ENCODE results near the gene CCDC57. TPM values are rescaled to one million over a fixed set of nuclear protein-coding genes. Genes with fewer than 3 reads are reported as not detected.
A peak's percentile ranks its signal among the peaks of the same experiment; 100 is the strongest.
"Not testable (repeated sequence)": the region's sequence is repeated elsewhere in the genome, so short reads cannot be mapped to it uniquely, and the experiment has no call there.

Gene CCDC57
- total RNA-seq, 2 donors from 2014 or later = 76.9 to 78.8 TPM

DNA sequence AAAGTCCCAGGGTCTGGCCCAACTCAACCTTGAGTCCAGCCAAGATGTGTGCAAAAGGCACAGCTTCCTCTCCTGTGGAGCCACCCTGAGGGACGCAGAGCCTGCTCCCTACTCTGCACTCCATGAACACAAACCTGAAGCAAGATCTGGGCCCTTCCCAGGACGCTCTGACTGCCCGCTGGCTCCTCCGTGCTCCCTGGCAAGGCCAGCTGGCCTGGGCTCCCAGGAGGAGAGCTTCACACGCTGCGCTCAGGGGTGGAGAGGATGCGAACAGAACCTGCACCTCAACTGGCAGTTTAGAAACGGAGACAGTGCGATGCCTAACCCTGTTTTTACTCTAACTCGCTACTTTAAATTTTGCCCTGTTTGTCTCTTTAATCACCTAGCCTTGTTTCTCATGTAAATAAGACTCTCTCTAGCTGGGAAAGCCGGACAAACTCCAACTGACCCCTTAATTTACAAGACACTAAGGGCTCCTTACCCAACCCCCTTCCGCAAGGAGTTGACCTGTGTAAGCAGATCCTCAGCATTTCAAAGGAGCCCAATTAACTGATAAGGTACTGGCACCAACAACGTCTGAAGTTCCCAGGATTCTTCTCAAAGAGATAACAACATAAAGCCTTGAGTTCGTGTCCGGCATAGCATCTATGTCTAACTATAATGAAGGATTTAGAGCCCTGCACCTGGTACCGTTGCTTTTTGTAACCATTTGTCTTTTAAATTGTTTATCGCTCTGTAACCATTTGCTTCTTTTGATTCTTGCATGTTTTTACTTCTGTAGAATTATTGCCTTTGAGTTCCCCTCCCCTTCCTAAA is 38.4 kb downstream of the CCDC57 start:
- H3K4me1 Mint-ChIP-seq (ENCODE audit: low read depth); H3K27me3 Mint-ChIP-seq (ENCODE audit: low read depth); H3K9me3 Mint-ChIP-seq; H3K27ac Mint-ChIP-seq; H3K4me3 Mint-ChIP-seq; DNase-seq; H3K36me3 Mint-ChIP-seq (ENCODE audit: insufficient read depth in 2 of 2); ATAC-seq (replicated peaks in 1 of 2): not testable (repeated sequence)

- Mint-ChIP-seq H3K4me1 (ENCODE audit: low read depth) (peaks cover 9% of the 10 kb centered on the region), H3K4me3 (no peak overlapping the region), H3K9me3 (no peaks in the 10 kb centered on the region), H3K27ac (no peak overlapping the region), H3K27me3 (ENCODE audit: low read depth) (no peaks in the 10 kb centered on the region), H3K36me3 (ENCODE audit: insufficient read depth in 2 of 2) (peaks cover 3 to 5% of the 10 kb centered on the region in 2 donors)
- DNase-seq (no peak), ATAC-seq (replicated peaks in 1 of 2) (no peak)
Observed at GRCh38 chr17:82173351-82174041, 39.1 kb downstream of the CCDC57 start.

GRCh38 chr17:82172486-82173160 is 40.0 kb downstream of the CCDC57 start:
- H3K4me3 Mint-ChIP-seq = no peak overlapping the region
- ATAC-seq (replicated peaks in 1 of 2) = no peak
- DNase-seq = no peak
- no peak overlapping the region for H3K27ac Mint-ChIP-seq
- peaks cover 4 to 7% of the 10 kb centered on the region in 2 donors for H3K36me3 Mint-ChIP-seq (ENCODE audit: insufficient read depth in 2 of 2)
- no peaks in the 10 kb centered on the region for H3K9me3 Mint-ChIP-seq
- H3K27me3 Mint-ChIP-seq (ENCODE audit: low read depth) = no peaks in the 10 kb centered on the region
- H3K4me1 Mint-ChIP-seq (ENCODE audit: low read depth) = peaks cover 9% of the 10 kb centered on the region

DNA sequence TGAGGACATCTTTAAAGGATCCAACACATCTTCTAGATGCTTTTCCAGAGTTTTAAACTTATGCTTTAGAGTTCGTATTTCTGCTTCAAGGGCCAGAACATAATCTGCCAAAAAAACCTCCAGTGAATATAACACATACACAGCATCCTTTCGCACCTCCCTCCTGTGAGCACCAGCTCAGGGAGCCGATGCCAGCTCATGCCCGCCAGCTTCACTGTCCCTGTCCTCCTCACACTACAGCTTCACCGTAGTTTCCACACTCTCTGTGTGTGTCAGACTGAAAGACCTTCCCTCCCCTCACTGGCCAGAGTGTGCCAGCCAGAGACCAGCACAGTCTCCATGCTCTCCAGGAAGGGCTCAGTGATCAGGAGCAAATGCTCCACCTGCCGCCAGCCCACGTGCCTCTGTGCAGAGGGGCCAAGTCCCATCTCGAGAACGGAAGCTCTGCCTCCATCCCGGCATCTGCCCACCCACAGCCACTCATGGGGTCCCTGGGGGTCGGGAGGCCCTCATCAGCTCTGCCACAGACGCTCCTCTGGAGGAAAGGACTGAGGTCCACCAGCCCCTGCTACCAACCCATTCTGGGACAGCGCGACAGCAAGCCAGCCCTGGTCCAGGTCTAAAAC is 40.8 kb downstream of the CCDC57 start:
- Mint-ChIP-seq H3K4me1 (ENCODE audit: low read depth) (peaks cover 9% of the 10 kb centered on the region), H3K36me3 (ENCODE audit: insufficient read depth in 2 of 2) (peaks cover 4 to 7% of the 10 kb centered on the region in 2 donors), H3K4me3 (no peak overlapping the region), H3K27me3 (ENCODE audit: low read depth) (no peaks in the 10 kb centered on the region), H3K27ac (no peak overlapping the region), H3K9me3 (no peaks in the 10 kb centered on the region)
- no peak for ATAC-seq (replicated peaks in 1 of 2)
- DNase-seq = no peak

DNA sequence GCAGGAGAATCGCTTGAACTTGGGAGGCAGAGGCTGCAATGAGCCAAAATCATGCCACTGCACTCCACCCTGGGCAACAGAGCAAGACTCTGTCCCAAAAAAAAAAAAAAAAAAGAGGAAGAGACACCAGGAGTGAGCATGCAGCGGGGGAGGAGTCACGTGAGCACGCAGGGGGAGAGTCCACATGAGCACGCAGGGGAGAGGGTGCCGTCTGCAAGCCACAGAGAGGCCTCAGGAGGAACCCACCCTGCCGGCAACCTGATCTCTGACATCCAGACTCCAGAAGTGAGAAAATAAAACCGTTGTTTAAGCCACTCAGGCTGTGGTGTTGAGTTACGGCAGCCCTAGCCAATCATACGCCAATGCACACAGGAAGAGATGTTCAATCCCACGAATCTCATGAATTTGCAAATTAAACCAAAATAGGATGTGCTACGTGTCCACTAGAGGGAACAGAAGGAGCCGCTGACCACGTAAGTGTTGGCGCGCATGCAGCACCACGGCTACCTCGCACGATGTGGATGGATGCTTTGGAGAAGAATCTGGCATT is 42.2 kb downstream of the CCDC57 start:
- peaks cover 9% of the 10 kb centered on the region for H3K4me1 Mint-ChIP-seq (ENCODE audit: low read depth)
- no peaks in the 10 kb centered on the region for H3K9me3 Mint-ChIP-seq
- H3K36me3 Mint-ChIP-seq (ENCODE audit: insufficient read depth in 2 of 2) = peaks cover 5 to 7% of the 10 kb centered on the region in 2 donors
- H3K4me3 Mint-ChIP-seq = no peak overlapping the region
- H3K27ac Mint-ChIP-seq = no peak overlapping the region
- no peak for DNase-seq
- no peak for ATAC-seq (replicated peaks in 1 of 2)
- H3K27me3 Mint-ChIP-seq (ENCODE audit: low read depth) = no peaks in the 10 kb centered on the region

DNA sequence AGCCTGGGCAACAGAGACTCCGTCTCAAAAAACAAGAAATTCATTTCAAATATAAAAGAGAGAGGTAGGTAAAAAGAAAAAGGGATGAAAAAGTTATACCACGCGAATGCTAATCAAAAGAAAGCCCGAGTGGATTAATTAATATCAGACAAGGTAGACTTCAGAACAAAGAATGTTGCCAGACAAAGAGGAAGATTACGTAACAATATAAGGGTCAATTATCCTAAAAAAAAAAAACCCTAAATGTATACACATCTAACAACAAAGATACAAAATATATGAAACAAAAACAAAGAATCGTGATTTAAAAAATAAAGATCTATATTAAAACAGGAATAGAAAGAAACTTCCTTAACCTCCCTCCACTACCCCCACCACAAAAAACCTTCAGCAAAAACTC is 44.1 kb downstream of the CCDC57 start:
- H3K4me1 Mint-ChIP-seq (ENCODE audit: low read depth) = peaks cover 9% of the 10 kb centered on the region
- H3K27me3 Mint-ChIP-seq (ENCODE audit: low read depth) = no peaks in the 10 kb centered on the region
- peaks cover 7 to 10% of the 10 kb centered on the region in 2 donors for H3K36me3 Mint-ChIP-seq (ENCODE audit: insufficient read depth in 2 of 2)
- ATAC-seq (replicated peaks in 1 of 2) = no peak
- H3K27ac Mint-ChIP-seq = peak overlapping the region; percentile 63
- no peaks in the 10 kb centered on the region for H3K9me3 Mint-ChIP-seq
- no peak overlapping the region for H3K4me3 Mint-ChIP-seq
- DNase-seq = no peak

- Mint-ChIP-seq H3K27me3 (ENCODE audit: low read depth) (no peaks in the 10 kb centered on the region), H3K36me3 (ENCODE audit: insufficient read depth in 2 of 2) (peaks cover 7 to 15% of the 10 kb centered on the region in 2 donors), H3K27ac (no peak overlapping the region), H3K9me3 (no peaks in the 10 kb centered on the region), H3K4me3 (no peak overlapping the region), H3K4me1 (ENCODE audit: low read depth) (peaks cover 9% of the 10 kb centered on the region)
- no peak for DNase-seq
- no peak for ATAC-seq (replicated peaks in 1 of 2)
Observed at GRCh38 chr17:82167028-82167427, 45.6 kb downstream of the CCDC57 start.

DNA sequence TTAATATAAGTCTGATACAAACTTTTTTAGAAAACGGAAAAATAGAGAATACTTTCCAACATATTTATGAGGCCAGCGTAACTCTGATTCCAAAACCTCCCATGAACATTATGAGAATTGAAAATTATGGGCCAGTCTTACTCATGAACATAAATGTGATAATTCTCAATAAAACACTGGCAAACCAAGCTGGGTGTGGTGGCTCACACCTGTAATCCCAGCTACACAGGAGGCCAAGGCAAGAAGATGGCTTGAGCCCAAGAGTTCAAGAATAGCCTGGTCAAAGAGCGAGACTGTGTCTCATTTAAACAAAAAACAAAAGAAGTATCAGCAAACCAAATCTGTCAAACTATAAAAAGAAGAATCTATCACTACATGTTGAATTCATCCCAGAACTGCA is 47.8 kb downstream of the CCDC57 start:
- no peak overlapping the region for H3K4me3 Mint-ChIP-seq
- no peak for DNase-seq
- H3K9me3 Mint-ChIP-seq = no peaks in the 10 kb centered on the region
- peaks cover 6% of the 10 kb centered on the region for H3K4me1 Mint-ChIP-seq (ENCODE audit: low read depth)
- H3K36me3 Mint-ChIP-seq (ENCODE audit: insufficient read depth in 2 of 2) = peaks cover 4 to 12% of the 10 kb centered on the region in 2 donors
- no peaks in the 10 kb centered on the region for H3K27me3 Mint-ChIP-seq (ENCODE audit: low read depth)
- no peak for ATAC-seq (replicated peaks in 1 of 2)
- H3K27ac Mint-ChIP-seq = no peak overlapping the region

DNA sequence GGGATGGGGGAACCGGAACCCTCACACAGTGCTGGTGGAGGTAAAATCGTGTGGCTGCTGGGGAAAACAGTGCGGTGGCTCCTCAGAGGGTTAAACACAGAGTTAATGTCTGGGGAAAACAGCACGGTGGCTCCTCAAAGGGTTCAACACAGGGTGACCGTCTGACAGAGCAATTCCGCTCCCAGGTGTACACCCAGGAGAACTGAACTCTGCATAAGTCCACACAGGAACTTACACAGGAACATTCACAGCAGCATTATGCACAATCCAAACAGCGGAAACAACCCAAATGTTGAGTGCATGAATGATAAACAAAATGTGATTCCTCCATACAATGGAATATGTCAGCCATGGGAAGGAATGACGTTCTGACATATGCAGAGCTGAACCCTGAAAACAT is 51.4 kb downstream of the CCDC57 start:
- DNase-seq = no peak
- Mint-ChIP-seq H3K27ac (no peak overlapping the region), H3K27me3 (ENCODE audit: low read depth) (no peaks in the 10 kb centered on the region), H3K4me1 (ENCODE audit: low read depth) (no peaks in the 10 kb centered on the region), H3K9me3 (no peaks in the 10 kb centered on the region), H3K4me3 (no peak overlapping the region), H3K36me3 (ENCODE audit: insufficient read depth in 2 of 2) (peaks cover 3 to 10% of the 10 kb centered on the region in 2 donors)
- no peak for ATAC-seq (replicated peaks in 1 of 2)

GRCh38 chr17:82160075-82160474 is 52.6 kb downstream of the CCDC57 start:
- H3K27ac Mint-ChIP-seq = no peak overlapping the region
- peaks cover 0 to 10% of the 10 kb centered on the region in 2 donors for H3K36me3 Mint-ChIP-seq (ENCODE audit: insufficient read depth in 2 of 2)
- H3K9me3 Mint-ChIP-seq = no peaks in the 10 kb centered on the region
- no peak for ATAC-seq (replicated peaks in 1 of 2)
- no peak for DNase-seq
- no peaks in the 10 kb centered on the region for H3K27me3 Mint-ChIP-seq (ENCODE audit: low read depth)
- H3K4me1 Mint-ChIP-seq (ENCODE audit: low read depth) = no peaks in the 10 kb centered on the region
- no peak overlapping the region for H3K4me3 Mint-ChIP-seq

DNA sequence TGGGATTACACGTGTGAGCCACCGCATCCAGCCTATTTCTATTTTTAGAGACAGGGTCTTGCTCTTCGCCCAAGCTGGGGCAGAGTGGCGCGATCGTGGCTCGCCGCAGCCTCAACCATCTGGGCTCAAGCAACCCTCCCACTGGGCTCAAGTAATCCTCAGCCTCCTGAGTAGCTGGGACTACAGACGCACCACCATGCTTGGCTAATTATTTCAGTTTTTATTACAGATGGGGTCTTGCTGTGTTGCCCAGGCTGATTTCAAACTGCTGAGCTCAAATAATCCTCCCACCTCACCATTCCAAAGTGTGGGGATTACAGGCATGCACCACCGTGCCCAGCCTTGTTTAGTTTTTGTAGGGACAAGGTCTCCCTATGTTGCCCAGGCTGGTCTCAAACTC is 53.8 kb downstream of the CCDC57 start:
- H3K27me3 Mint-ChIP-seq (ENCODE audit: low read depth) = no peaks in the 10 kb centered on the region
- no peak for DNase-seq
- H3K9me3 Mint-ChIP-seq = no peaks in the 10 kb centered on the region
- no peak overlapping the region for H3K27ac Mint-ChIP-seq
- no peak for ATAC-seq (replicated peaks in 1 of 2)
- peaks cover 0 to 7% of the 10 kb centered on the region in 2 donors for H3K36me3 Mint-ChIP-seq (ENCODE audit: insufficient read depth in 2 of 2)
- H3K4me3 Mint-ChIP-seq = no peak overlapping the region
- H3K4me1 Mint-ChIP-seq (ENCODE audit: low read depth) = peaks cover 2% of the 10 kb centered on the region

- Mint-ChIP-seq H3K27ac (no peak overlapping the region), H3K9me3 (no peaks in the 10 kb centered on the region), H3K4me1 (ENCODE audit: low read depth) (peaks cover 5% of the 10 kb centered on the region), H3K4me3 (no peak overlapping the region), H3K36me3 (ENCODE audit: insufficient read depth in 2 of 2) (peaks cover 0 to 2% of the 10 kb centered on the region in 2 donors), H3K27me3 (ENCODE audit: low read depth) (no peaks in the 10 kb centered on the region)
- no peak for DNase-seq
- no peak for ATAC-seq (replicated peaks in 1 of 2)
Observed at GRCh38 chr17:82157046-82158035, 55.3 kb downstream of the CCDC57 start.
